ENCODE results near the gene GPR146. TPM values are rescaled to one million over a fixed set of nuclear protein-coding genes. Genes with fewer than 3 reads are reported as not detected.

GPR146 gene
- total and polyA plus RNA-seq, 2 donors from 2014 or later: 7.6 to 10.3 TPM

DNA sequence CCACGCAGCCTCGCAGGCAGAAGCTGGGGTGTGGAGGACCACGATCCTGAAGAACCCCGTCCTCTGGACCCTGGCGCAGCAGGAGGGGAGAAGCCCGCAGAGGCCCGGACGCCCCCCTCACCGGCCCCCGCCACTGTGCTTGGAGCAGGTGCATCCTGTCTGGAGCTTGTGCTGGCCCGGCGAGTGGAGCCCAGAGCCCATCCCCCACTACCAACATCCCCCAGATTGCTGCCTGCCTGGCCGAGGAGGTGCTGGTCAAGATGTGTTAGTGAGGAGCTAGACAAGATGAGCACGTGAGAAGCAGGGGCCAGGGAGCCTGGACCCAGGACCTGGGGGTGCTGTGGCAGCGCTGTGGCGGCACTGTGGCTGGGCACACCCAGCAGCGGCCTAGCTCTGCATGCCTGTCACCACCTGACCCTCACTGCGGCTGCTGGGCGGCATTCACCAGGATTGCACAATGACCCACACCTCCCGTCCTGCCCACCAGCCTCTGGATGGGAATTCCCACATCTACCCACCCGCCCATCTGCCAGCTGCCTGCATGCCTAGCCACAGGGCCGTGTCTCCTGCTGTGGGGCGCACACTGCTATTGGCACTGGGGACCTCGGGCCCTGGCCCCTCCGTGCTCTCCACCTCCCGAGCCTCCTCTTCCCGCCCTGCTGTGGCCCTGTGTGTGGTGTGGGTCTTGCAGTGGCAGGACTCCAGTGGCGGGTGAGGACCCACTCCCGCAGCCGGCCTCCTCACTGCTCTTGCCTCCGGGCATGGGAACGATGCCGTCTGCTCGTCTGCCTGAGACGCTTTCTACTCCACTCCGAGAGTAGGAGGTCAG lies 11.8 kb downstream of the GPR146 start:
- Histone ChIP-seq H3K9ac (ENCODE audit: low read length in 3 of 3) (no peak overlapping the region), H3K4me3 (ENCODE audit: low read length in 3 of 3) (no peak overlapping the region), H3K36me3 (ENCODE audit: control insufficient read depth in 2 of 3, insufficient read depth in 3 of 3, low read length in 3 of 3) (no peaks in the 10 kb centered on the region), H3K27me3 (ENCODE audit: control insufficient read depth, insufficient read depth, low read length) (no peaks in the 10 kb centered on the region), H3K4me1 (ENCODE audit: control insufficient read depth in 2 of 3, insufficient read depth in 2 of 3, low read depth in 1 of 3, low read length in 3 of 3) (peaks cover 0 to 36% (median 15%) of the 10 kb centered on the region in 3 donors), H3K9me3 (ENCODE audit: control insufficient read depth in 2 of 3, insufficient read depth in 1 of 3, low read length in 3 of 3) (no peaks in the 10 kb centered on the region), H3K27ac (ENCODE audit: low read depth in 2 of 2, low read length in 2 of 2) (no peak overlapping the region)
- no peak for TF ChIP-seq CTCF (IDR thresholded peaks at IDR 0.05; ENCODE audit: borderline replicate concordance, extremely low read depth, insufficient read depth)
- peak in 1 of 5 donors; percentile 76 for DNase-seq
- no peak for FAIRE-seq
- intact Hi-C loops (cut with DNase I): no loop called here

DNA sequence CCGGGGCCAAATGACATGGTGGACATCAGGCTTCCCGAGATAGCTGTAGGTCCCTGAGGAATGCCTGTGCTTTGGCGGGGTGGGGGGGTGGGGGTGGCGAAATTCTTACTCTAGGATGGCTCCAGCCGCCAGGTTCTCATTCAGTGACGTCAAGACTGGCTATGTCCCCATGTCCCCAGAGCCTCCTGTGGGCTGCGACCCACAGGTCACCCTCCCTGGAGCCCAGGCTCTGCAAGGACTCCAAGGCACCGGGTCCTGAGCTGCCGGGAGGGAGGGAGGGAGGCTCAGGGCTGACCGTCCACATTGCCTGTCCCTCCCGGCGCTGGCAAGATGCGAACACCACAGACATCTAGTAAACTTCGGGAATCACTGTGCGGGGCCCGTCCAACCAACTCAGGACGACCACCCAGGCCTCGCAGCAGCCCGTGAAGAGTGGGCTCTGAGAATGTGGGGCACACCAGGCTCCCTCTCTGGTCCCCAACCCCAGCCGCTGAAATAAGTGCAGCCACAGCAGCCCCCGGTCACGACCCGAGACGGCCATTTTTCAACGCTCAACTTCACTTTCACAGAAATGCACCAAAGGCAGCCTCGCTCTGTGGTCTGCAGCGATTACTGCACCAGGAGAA lies 12.6 kb downstream of the GPR146 start:
- Histone ChIP-seq H3K36me3 (ENCODE audit: control insufficient read depth in 2 of 3, insufficient read depth in 3 of 3, low read length in 3 of 3) (no peaks in the 10 kb centered on the region), H3K9ac (ENCODE audit: low read length in 3 of 3) (no peak overlapping the region), H3K9me3 (ENCODE audit: control insufficient read depth in 2 of 3, insufficient read depth in 1 of 3, low read length in 3 of 3) (no peaks in the 10 kb centered on the region), H3K27ac (ENCODE audit: low read depth in 2 of 2, low read length in 2 of 2) (no peak overlapping the region), H3K27me3 (ENCODE audit: control insufficient read depth, insufficient read depth, low read length) (no peaks in the 10 kb centered on the region), H3K4me3 (ENCODE audit: low read length in 3 of 3) (no peak overlapping the region), H3K4me1 (ENCODE audit: control insufficient read depth in 2 of 3, insufficient read depth in 2 of 3, low read depth in 1 of 3, low read length in 3 of 3) (peaks cover 0 to 35% (median 15%) of the 10 kb centered on the region in 3 donors)
- FAIRE-seq (no peak), DNase-seq (peak in 1 of 5 donors; percentile 53)
- no peak for TF ChIP-seq CTCF (IDR thresholded peaks at IDR 0.05; ENCODE audit: borderline replicate concordance, extremely low read depth, insufficient read depth)
- intact Hi-C loops (cut with DNase I): no loop called here

DNA sequence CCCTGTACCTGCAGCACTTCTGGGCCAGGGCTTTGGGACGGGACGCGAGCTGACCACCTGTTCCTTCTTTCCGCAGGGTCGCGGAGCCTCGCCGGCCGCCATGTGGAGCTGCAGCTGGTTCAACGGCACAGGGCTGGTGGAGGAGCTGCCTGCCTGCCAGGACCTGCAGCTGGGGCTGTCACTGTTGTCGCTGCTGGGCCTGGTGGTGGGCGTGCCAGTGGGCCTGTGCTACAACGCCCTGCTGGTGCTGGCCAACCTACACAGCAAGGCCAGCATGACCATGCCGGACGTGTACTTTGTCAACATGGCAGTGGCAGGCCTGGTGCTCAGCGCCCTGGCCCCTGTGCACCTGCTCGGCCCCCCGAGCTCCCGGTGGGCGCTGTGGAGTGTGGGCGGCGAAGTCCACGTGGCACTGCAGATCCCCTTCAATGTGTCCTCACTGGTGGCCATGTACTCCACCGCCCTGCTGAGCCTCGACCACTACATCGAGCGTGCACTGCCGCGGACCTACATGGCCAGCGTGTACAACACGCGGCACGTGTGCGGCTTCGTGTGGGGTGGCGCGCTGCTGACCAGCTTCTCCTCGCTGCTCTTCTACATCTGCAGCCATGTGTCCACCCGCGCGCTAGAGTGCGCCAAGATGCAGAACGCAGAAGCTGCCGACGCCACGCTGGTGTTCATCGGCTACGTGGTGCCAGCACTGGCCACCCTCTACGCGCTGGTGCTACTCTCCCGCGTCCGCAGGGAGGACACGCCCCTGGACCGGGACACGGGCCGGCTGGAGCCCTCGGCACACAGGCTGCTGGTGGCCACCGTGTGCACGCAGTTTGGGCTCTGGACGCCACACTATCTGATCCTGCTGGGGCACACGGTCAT lies 13.3 kb downstream of the GPR146 start:
- no peak for TF ChIP-seq CTCF (IDR thresholded peaks at IDR 0.05; ENCODE audit: borderline replicate concordance, extremely low read depth, insufficient read depth)
- Histone ChIP-seq H3K36me3 (ENCODE audit: control insufficient read depth in 2 of 3, insufficient read depth in 3 of 3, low read length in 3 of 3) (no peaks in the 10 kb centered on the region), H3K4me1 (ENCODE audit: control insufficient read depth in 2 of 3, insufficient read depth in 2 of 3, low read depth in 1 of 3, low read length in 3 of 3) (peaks cover 0 to 32% (median 15%) of the 10 kb centered on the region in 3 donors), H3K9ac (ENCODE audit: low read length in 3 of 3) (no peak overlapping the region), H3K4me3 (ENCODE audit: low read length in 3 of 3) (no peak overlapping the region), H3K9me3 (ENCODE audit: control insufficient read depth in 2 of 3, insufficient read depth in 1 of 3, low read length in 3 of 3) (no peaks in the 10 kb centered on the region), H3K27me3 (ENCODE audit: control insufficient read depth, insufficient read depth, low read length) (no peaks in the 10 kb centered on the region), H3K27ac (ENCODE audit: low read depth in 2 of 2, low read length in 2 of 2) (no peak overlapping the region)
- FAIRE-seq (no peak), DNase-seq (peak in 1 of 5 donors; percentile 71)
- intact Hi-C loops (cut with DNase I): no loop called here

All from kidney (tissue), 14 donors.